Fibroblast of pulmonary artery (primary cell): ENCODE results near the gene PES1.
A peak's percentile ranks its signal among the peaks of the same experiment; 100 is the strongest.
"Not testable (repeated sequence)": the region's sequence is repeated elsewhere in the genome, so short reads cannot be mapped to it uniquely, and the experiment has no call there.

Experiments
- DNase-seq: peaks from one replicate; pipeline ENCODE4 v3.0.0-alpha.2; 2010; ENCODE audit warnings: low read depth
- H3K4me3 ChIP-seq: replicated peaks from 2 replicates; pipeline ENCODE4 v1.5.1; 2011; ENCODE audit warnings: low read depth, mild to moderate bottlenecking, control low read depth, low read length, moderate library complexity
- TF ChIP-seq, protein P1 (sequence below): IDR thresholded peaks from 2 replicates; pipeline ENCODE4 v1.5.1; 2011; ENCODE audit warnings: mild to moderate bottlenecking, control low read depth, low read length, inconsistent platforms; ENCODE audit errors: missing control alignments

The PES1 gene

GRCh38 chr22:30552719-30553118, 39.0 kb downstream of the PES1 start:
- no peak overlapping the region for H3K4me3 ChIP-seq
- no peak for DNase-seq
- TF ChIP-seq, protein P1, sequence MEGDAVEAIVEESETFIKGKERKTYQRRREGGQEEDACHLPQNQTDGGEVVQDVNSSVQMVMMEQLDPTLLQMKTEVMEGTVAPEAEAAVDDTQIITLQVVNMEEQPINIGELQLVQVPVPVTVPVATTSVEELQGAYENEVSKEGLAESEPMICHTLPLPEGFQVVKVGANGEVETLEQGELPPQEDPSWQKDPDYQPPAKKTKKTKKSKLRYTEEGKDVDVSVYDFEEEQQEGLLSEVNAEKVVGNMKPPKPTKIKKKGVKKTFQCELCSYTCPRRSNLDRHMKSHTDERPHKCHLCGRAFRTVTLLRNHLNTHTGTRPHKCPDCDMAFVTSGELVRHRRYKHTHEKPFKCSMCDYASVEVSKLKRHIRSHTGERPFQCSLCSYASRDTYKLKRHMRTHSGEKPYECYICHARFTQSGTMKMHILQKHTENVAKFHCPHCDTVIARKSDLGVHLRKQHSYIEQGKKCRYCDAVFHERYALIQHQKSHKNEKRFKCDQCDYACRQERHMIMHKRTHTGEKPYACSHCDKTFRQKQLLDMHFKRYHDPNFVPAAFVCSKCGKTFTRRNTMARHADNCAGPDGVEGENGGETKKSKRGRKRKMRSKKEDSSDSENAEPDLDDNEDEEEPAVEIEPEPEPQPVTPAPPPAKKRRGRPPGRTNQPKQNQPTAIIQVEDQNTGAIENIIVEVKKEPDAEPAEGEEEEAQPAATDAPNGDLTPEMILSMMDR, result no peak

GRCh38 chr22:30551813-30552212, 39.9 kb downstream of the PES1 start:
- not testable (repeated sequence) for H3K4me3 ChIP-seq, DNase-seq

DNA sequence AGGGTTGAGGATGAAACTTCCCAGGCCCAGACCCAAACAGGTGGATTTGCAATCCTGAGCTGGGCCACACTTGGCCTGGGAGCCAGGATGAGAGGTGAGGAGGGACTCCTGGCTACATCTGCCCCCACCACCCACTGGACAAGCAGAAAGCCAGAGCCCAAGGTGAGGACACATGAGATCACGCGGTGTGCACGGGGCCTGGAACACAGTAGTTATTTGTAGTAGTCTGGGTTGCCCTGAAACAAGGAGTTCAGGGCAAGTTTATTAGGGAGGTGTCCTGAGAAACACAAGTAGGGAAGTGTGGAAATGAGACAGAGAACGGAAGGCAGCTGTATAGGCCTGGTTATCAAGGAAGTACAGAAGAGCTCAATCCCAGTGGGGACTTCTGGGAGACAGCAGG, 44.5 kb downstream of the PES1 start:
- no peak overlapping the region for H3K4me3 ChIP-seq
- DNase-seq, result no peak
- TF ChIP-seq, protein P1, result no peak

DNA sequence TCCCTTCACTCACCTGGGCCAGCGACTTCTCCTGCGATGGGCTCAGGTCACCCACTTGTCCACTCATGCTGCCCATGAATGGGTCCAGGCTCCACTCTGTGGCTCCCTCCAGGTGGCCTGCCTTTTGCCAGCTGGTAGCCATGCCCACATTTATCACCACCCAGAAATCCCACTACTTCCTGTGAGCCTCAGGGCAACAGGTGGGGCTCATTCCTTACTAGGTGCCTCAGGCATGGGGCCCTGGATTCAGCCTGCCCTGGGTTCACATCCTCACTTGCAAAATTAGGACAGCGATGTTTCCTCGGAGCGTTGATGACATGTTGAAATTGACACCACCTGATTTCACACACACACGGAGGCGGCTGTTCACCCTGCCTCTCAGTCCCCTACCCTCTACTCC, 45.1 kb downstream of the PES1 start, which contains the start of gene SEC14L6:
SEC14L6 (minus strand) TSS at position 126 of the 400 bp plus-strand sequence; CDS start at position 67, 59 bp downstream.
- TF ChIP-seq, protein P1, result no peak
- H3K4me3 ChIP-seq, result no peak within 1 kb of the TSS
- DNase-seq, result no peak

DNA sequence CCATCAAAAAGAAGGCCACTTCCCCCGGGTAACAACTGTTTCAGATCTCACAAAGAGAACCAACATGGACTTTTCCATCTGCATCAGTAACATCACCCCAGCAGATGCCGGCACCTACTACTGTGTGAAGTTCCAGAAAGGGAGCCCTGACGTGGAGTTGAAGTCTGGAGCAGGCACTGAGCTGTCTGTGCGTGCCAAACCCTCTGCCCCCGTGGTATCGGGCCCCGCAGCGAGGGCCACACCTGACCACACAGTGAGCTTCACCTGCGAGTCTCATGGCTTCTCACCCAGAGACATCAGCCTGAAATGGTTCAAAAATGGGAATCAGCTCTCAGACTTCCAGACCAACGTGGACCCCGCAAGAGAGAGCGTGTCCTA, 48.9 kb downstream of the PES1 start:
- DNase-seq, result no peak
- TF ChIP-seq, protein P1, result no peak
- no peak overlapping the region for H3K4me3 ChIP-seq

GRCh38 chr22:30541961-30542810, 49.5 kb downstream of the PES1 start:
- TF ChIP-seq, protein P1, result no peak
- DNase-seq, result peak; percentile 13
- peak overlapping the region; percentile 25 for H3K4me3 ChIP-seq

DNA sequence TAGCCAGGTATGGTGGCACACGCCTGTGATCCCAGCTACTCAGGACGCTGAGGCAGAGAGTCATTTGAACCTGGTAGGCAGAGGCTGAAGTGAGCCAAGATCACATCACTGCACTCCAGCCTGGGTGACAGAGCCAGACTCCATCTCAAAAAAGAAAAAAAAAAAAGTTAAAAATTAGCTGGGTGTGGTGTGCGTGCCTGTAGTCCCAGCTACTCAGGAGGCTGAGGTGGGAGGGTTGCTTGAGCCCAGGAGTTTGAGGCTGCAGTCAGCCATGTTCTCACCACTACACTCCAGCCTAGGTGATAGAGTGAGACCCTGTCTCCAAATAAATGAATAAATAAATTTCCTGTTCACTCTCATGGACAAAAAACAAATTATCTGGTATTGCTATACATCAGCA, 50.2 kb downstream of the PES1 start:
- not testable (repeated sequence) for H3K4me3 ChIP-seq, DNase-seq

- TF ChIP-seq, protein P1, result no peak
- no peak for DNase-seq
- H3K4me3 ChIP-seq, result no peak overlapping the region
These were observed 52.3 kb downstream of the PES1 start for GRCh38 chr22:30539368-30539767.
